Measurements from ENCODE around the gene PTPN6. TPM values are rescaled to one million over a fixed set of nuclear protein-coding genes. Genes with fewer than 3 reads are reported as not detected.

Gene PTPN6
- total RNA-seq, 1 experiment from 2014 or later: 13.7 TPM

DNA sequence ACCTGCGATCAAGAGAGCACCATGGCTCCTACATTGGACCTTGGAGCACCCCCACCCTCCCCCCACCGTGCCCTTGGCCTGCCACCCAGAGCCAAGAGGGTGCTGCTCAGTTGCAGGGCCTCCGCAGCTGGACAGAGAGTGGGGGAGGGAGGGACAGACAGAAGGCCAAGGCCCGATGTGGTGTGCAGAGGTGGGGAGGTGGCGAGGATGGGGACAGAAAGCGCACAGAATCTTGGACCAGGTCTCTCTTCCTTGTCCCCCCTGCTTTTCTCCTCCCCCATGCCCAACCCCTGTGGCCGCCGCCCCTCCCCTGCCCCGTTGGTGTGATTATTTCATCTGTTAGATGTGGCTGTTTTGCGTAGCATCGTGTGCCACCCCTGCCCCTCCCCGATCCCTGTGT lies 9.4 kb upstream of the PTPN6 start:
- ChIA-PET POLR2A (interaction anchor here (0.6 kb wide), 1 partner anchor 17 kb away, joined by 3 read pairs; no protein-coding TSS in a partner anchor), CTCF (no interaction called here)
- Histone ChIP-seq H3K36me3 (ENCODE audit: control insufficient read depth, insufficient read depth, low read length) (no peaks in the 10 kb centered on the region; the same call in 1 of the 2 replicates), H3K9me3 (ENCODE audit: control insufficient read depth, insufficient read depth, low read depth, low read length) (no peaks in the 10 kb centered on the region), H3K4me1 (ENCODE audit: control insufficient read depth, insufficient read depth, low read length) (peaks cover 50% of the 10 kb centered on the region), H3K27ac (ENCODE audit: low read length) (peak overlapping the region; percentile 95; the same call in 1 of the 2 replicates), H3K4me3 (ENCODE audit: low read depth in 2 of 2, low read length in 2 of 2) (no peak overlapping the region), H3K27me3 (ENCODE audit: control insufficient read depth, insufficient read depth, low read length) (no peaks in the 10 kb centered on the region)
- no TSS peak for BruUV-seq (replicated peaks)
- DNase-seq (ENCODE audit: low read depth, low spot score) (no peak), ATAC-seq (no peak)
- intact Hi-C loops (cut with micrococcal nuclease; ENCODE audit: unreplicated experiment): loop anchor here (10.0 kb wide), 1 partner anchor 173 kb away; no protein-coding TSS in a partner anchor
- TF ChIP-seq SIN3A (IDR thresholded peaks at IDR 0.05; ENCODE audit: borderline replicate concordance, insufficient read depth, low read depth, low read length): no peak
- TF ChIP-seq TCF7L2 (IDR thresholded peaks at IDR 0.05; ENCODE audit: low read depth, low read length): no peak
- no peak for TF ChIP-seq POLR2AphosphoS5 (IDR thresholded peaks at IDR 0.05; ENCODE audit: low read depth, low read length)
- TF ChIP-seq, protein P1, sequence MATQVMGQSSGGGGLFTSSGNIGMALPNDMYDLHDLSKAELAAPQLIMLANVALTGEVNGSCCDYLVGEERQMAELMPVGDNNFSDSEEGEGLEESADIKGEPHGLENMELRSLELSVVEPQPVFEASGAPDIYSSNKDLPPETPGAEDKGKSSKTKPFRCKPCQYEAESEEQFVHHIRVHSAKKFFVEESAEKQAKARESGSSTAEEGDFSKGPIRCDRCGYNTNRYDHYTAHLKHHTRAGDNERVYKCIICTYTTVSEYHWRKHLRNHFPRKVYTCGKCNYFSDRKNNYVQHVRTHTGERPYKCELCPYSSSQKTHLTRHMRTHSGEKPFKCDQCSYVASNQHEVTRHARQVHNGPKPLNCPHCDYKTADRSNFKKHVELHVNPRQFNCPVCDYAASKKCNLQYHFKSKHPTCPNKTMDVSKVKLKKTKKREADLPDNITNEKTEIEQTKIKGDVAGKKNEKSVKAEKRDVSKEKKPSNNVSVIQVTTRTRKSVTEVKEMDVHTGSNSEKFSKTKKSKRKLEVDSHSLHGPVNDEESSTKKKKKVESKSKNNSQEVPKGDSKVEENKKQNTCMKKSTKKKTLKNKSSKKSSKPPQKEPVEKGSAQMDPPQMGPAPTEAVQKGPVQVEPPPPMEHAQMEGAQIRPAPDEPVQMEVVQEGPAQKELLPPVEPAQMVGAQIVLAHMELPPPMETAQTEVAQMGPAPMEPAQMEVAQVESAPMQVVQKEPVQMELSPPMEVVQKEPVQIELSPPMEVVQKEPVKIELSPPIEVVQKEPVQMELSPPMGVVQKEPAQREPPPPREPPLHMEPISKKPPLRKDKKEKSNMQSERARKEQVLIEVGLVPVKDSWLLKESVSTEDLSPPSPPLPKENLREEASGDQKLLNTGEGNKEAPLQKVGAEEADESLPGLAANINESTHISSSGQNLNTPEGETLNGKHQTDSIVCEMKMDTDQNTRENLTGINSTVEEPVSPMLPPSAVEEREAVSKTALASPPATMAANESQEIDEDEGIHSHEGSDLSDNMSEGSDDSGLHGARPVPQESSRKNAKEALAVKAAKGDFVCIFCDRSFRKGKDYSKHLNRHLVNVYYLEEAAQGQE (IDR thresholded peaks at IDR 0.05; ENCODE audit: insufficient read depth in 1 of 2, low read depth in 2 of 2, low read length in 1 of 2): no peak
- in situ Hi-C loops (cut with HindIII; ENCODE audit: low pct_unique_long_range_greater_than_20kb, low sequenced_read_pairs): no loop called here

DNA sequence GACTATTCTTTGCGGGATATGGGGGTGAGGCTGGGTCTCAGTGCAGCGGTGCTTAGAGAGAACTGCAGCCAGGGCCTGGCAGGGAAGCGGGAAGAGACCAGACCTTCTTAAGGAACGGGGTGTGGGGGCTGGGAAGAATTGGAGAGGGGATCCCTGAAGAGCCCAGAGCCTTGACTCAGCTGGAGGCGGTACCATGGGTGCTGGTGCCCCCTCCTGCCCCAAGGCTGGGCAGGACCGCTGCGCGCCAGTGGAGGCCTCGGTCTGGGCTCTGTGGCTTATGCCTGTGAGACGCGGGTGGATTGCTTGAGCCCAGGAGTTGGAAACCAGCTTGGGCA lies 8.9 kb upstream of the PTPN6 start:
- Histone ChIP-seq H3K4me3 (ENCODE audit: low read depth in 2 of 2, low read length in 2 of 2) (no peak overlapping the region), H3K9me3 (ENCODE audit: control insufficient read depth, insufficient read depth, low read depth, low read length) (no peaks in the 10 kb centered on the region), H3K36me3 (ENCODE audit: control insufficient read depth, insufficient read depth, low read length) (no peaks in the 10 kb centered on the region; the same call in 1 of the 2 replicates), H3K4me1 (ENCODE audit: control insufficient read depth, insufficient read depth, low read length) (peaks cover 46% of the 10 kb centered on the region), H3K27ac (ENCODE audit: low read length) (peak overlapping the region; percentile 95), H3K27me3 (ENCODE audit: control insufficient read depth, insufficient read depth, low read length) (no peaks in the 10 kb centered on the region)
- ChIA-PET CTCF (no interaction called here), POLR2A (interaction anchor here (0.6 kb wide), 1 partner anchor 17 kb away, joined by 3 read pairs; no protein-coding TSS in a partner anchor)
- BruUV-seq (replicated peaks): no TSS peak
- no peak for DNase-seq (ENCODE audit: low read depth, low spot score)
- in situ Hi-C loops (cut with HindIII; ENCODE audit: low pct_unique_long_range_greater_than_20kb, low sequenced_read_pairs): no loop called here
- intact Hi-C loops (cut with micrococcal nuclease; ENCODE audit: unreplicated experiment): loop anchor here (10.0 kb wide), 1 partner anchor 173 kb away; no protein-coding TSS in a partner anchor
- no peak for ATAC-seq
- TF ChIP-seq, protein P1 (IDR thresholded peaks at IDR 0.05; ENCODE audit: insufficient read depth in 1 of 2, low read depth in 2 of 2, low read length in 1 of 2): no peak
- TF ChIP-seq SIN3A (IDR thresholded peaks at IDR 0.05; ENCODE audit: borderline replicate concordance, insufficient read depth, low read depth, low read length): no peak
- TF ChIP-seq TCF7L2 (IDR thresholded peaks at IDR 0.05; ENCODE audit: low read depth, low read length): no peak
- TF ChIP-seq POLR2AphosphoS5 (IDR thresholded peaks at IDR 0.05; ENCODE audit: low read depth, low read length): no peak; the same call in 1 of the 2 replicates
- TF ChIP-seq, protein P2, sequence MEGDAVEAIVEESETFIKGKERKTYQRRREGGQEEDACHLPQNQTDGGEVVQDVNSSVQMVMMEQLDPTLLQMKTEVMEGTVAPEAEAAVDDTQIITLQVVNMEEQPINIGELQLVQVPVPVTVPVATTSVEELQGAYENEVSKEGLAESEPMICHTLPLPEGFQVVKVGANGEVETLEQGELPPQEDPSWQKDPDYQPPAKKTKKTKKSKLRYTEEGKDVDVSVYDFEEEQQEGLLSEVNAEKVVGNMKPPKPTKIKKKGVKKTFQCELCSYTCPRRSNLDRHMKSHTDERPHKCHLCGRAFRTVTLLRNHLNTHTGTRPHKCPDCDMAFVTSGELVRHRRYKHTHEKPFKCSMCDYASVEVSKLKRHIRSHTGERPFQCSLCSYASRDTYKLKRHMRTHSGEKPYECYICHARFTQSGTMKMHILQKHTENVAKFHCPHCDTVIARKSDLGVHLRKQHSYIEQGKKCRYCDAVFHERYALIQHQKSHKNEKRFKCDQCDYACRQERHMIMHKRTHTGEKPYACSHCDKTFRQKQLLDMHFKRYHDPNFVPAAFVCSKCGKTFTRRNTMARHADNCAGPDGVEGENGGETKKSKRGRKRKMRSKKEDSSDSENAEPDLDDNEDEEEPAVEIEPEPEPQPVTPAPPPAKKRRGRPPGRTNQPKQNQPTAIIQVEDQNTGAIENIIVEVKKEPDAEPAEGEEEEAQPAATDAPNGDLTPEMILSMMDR (IDR thresholded peaks at IDR 0.05): no peak

Data from Panc1 (cell line).